HepG2 (cell line): ENCODE measurements around the gene BUD23. TPM values are rescaled to one million over a fixed set of nuclear protein-coding genes. Genes with fewer than 3 reads are reported as not detected.

Source experiments
- ARID3A ChIP-seq: IDR thresholded peaks from 2 replicates; pipeline ENCODE4 v1.6.1; 2012; ENCODE audit warnings: low read depth, low read length, improper control_type of control experiment
- BHLHE40 ChIP-seq: IDR thresholded peaks from 2 replicates; pipeline ENCODE4 v1.6.1; 2011; ENCODE audit warnings: low read length, improper control_type of control experiment
- DMAP1 ChIP-seq: IDR thresholded peaks from 2 replicates; pipeline ENCODE4 v1.6.1; 2016
- DMTF1 ChIP-seq: sonication (generic); formaldehyde crosslinking; IDR thresholded peaks from 2 replicates; pipeline ENCODE4 v1.4.0; 2020; ENCODE audit warnings: mild to moderate bottlenecking, missing genetic modification reagents
- HBP1 ChIP-seq: IDR thresholded peaks from 2 replicates; pipeline ENCODE4 v1.6.1; 2016; ENCODE audit warnings: low read depth, control low read depth
- KLF9 ChIP-seq: IDR thresholded peaks from 2 replicates; pipeline ENCODE4 v1.6.1; 2016; ENCODE audit warnings: low read depth
- NCOA5 ChIP-seq: sonication (generic); formaldehyde crosslinking; IDR thresholded peaks from 2 replicates; pipeline ENCODE4 v1.4.0; 2020; ENCODE audit warnings: missing genetic modification reagents
- RBM39 ChIP-seq: fragments of 200-400 bp; formaldehyde crosslinking; IDR thresholded peaks from one replicate; pipeline ENCODE4 v1.6.1; 2018; ENCODE audit warnings: antibody characterized with exemption, mild to moderate bottlenecking, low read depth, low read length; ENCODE audit not compliant: poor library complexity, severe bottlenecking
- REL ChIP-seq: sonication (generic); formaldehyde crosslinking; conservative IDR thresholded peaks from 2 replicates; pipeline ENCODE4 v1.8.0; 2022; ENCODE audit warnings: mild to moderate bottlenecking, missing genetic modification reagents, moderate library complexity
- SIX4 ChIP-seq: sonication (generic); formaldehyde crosslinking; IDR thresholded peaks from 2 replicates; pipeline ENCODE4 v1.4.0; 2020; ENCODE audit warnings: missing genetic modification reagents
- SKI ChIP-seq: fragments of 450-650 bp; IDR thresholded peaks from one replicate; pipeline ENCODE4 v1.6.1; 2018; ENCODE audit warnings: mild to moderate bottlenecking; ENCODE audit not compliant: partially characterized antibody
- TAF1 ChIP-seq: sonication (generic); formaldehyde crosslinking; IDR thresholded peaks from 2 replicates; pipeline ENCODE4 v1.4.0; 2020; ENCODE audit warnings: missing genetic modification reagents
- TEF ChIP-seq: sonication (generic); formaldehyde crosslinking; IDR thresholded peaks from 2 replicates; pipeline ENCODE4 v1.5.0; 2020; ENCODE audit warnings: missing genetic modification reagents
- THAP9 ChIP-seq: sonication (generic); formaldehyde crosslinking; IDR thresholded peaks from 2 replicates; pipeline ENCODE4; 2020; ENCODE audit warnings: missing genetic modification reagents, mild to moderate bottlenecking, borderline replicate concordance
- TRAFD1 ChIP-seq: sonication (generic); formaldehyde crosslinking; IDR thresholded peaks from 2 replicates; pipeline ENCODE4 v1.5.1; 2020; ENCODE audit warnings: missing genetic modification reagents, mild to moderate bottlenecking, borderline replicate concordance
- ZC3H13 ChIP-seq: sonication (generic); formaldehyde crosslinking; IDR thresholded peaks from 2 replicates; pipeline ENCODE4 v1.8.1; 2023; ENCODE audit warnings: mild to moderate bottlenecking, missing genetic modification reagents, moderate library complexity
- ZNF143 ChIP-seq: sonication (generic); formaldehyde crosslinking; IDR thresholded peaks from 2 replicates; pipeline ENCODE4 v1.4.0; 2020; ENCODE audit warnings: missing genetic modification reagents
- ZNF619 ChIP-seq: sonication (generic); formaldehyde crosslinking; IDR thresholded peaks from 2 replicates; pipeline ENCODE4 v1.4.0; 2020; ENCODE audit warnings: mild to moderate bottlenecking, missing genetic modification reagents
- polyA plus RNA-seq, 8 experiments: library from polyadenylated mRNA; depleted of rRNA in 3 of 8; stranded (reverse) in 7 of 8; unstranded in 1 of 8; fragments of >200 nt; fragmentation: Illumina TruSeq in 4 of 8; extraction: Trizol in 4 of 8; gene quantifications; 2 replicates each; pipeline versions ENCODE4 v1.2.1 to v1.2.3, GENCODE V29; 2011 to 2016; ENCODE audit warnings: low read depth in 4 of 8, missing spikeins in 1 of 8, mixed read lengths in 1 of 8; ENCODE audit not compliant: insufficient read depth in 1 of 8
- total RNA-seq, 5 experiments: library from RNA; depleted of rRNA; stranded (reverse); fragments of >200 nt; fragmentation: Illumina TruSeq; extraction: Trizol; gene quantifications; 2 replicates each; pipeline ENCODE4 v1.2.3, GENCODE V29; 2016; ENCODE audit warnings: low read depth in 1 of 5

BUD23 gene
- total and polyA plus RNA-seq, 2 of the 13 experiments (the other 11 are each of a cell fraction or from before 2014, with no cell fraction given) = 47.5 to 54.5 TPM

GRCh38 chr7:73683056-73683787 is at the start of gene BUD23, which contains the start of gene DNAJC30 (continued):
- TF ChIP-seq RBM39 (peak; percentile 84), NCOA5 (CRISPR knock-in tag) (no peak), ZC3H13 (CRISPR knock-in tag) (peak; percentile 62; the same call in 1 of the 2 replicates), BHLHE40 (peak; percentile 62), ARID3A (no peak), DMTF1 (CRISPR knock-in tag) (no peak), DMAP1 (CRISPR knock-in tag) (peak; percentile 68; the same call in 1 of the 2 replicates), TAF1 (CRISPR knock-in tag) (peak; percentile 93), HBP1 (CRISPR knock-in tag) (peak; percentile 75; the same call in 1 of the 2 replicates), THAP9 (peak; percentile 77), REL (CRISPR knock-in tag) (0 out of 2 replicates have a peak, but pooled peaks have one; percentile 79), TRAFD1 (CRISPR knock-in tag) (no peak), ZNF619 (peak; percentile 55; the same call in 1 of the 2 replicates), ZNF143 (no peak; the same call in 1 of the 2 replicates), KLF9 (CRISPR knock-in tag) (no peak), TEF (0 out of 2 replicates have a peak, but pooled peaks have one; percentile 50), SKI (no peak), SIX4 (CRISPR knock-in tag) (no peak)
